CMK (cell line): ENCODE results near the gene CHCHD6.

Experiments used
- DNase-seq: peaks from one replicate; pipeline ENCODE4 v3.0.0-alpha.2; 2010; ENCODE audit warnings: low read depth

CHCHD6 gene

DNA sequence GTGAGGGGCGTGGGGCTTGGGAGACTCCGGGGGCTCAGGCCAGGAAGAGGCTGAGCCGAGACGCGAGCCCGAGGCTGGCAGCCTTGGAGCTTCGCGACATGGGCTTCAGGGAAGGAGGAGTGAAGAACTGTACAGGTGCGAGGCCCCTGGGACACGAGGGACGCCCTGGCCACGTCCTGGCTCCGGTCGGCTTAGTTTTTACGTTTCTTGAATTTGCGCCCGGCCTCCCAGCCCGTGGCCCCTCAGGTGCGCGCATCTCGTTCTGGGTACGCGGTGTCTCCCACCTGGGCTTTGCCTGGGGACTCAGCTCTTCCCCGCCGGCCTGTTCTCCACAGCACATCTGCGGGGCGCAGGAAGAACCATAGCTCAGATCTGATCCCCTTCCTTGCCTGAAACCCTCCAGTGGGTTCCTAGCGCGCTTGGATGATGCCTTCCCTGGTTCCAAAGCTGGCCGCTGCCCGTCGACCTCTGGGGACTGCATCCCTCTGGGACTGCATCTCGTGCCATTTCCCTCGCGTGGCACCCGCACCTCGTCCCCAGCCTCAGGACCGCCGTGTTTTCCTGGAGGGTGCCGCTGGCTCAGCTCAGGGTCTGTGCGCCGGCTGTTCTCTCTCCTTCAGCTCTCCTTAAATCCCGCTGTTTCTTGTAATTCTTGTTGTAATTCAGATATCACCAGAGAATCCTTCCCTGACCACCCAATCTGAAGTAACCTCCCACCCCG is 614 bp downstream of the CHCHD6 start:
- no peak for DNase-seq

DNA sequence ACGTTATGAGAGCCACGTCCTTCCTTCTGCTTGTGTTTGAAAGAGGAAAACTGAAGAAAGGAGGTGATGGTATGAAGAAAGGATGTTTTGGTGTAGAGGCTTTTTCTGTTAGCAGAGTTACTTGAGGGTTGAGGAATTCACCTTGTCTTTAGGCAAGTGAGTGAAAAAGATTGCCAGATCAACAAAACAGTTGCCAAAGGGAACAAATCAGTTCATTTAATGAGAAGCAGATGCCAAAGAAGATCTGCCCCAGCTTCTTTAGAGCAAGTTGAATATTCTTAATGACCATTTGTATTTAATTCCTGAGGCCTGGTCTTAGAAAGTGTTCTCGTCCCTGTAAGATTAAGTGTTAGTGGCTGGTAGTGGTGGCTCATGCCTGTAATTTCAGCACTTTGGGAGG is 2.6 kb downstream of the CHCHD6 start:
- no peak for DNase-seq

- peak; percentile 5 for DNase-seq
These were observed 7.2 kb downstream of the CHCHD6 start for GRCh38 chr3:126711121-126711760.

DNA sequence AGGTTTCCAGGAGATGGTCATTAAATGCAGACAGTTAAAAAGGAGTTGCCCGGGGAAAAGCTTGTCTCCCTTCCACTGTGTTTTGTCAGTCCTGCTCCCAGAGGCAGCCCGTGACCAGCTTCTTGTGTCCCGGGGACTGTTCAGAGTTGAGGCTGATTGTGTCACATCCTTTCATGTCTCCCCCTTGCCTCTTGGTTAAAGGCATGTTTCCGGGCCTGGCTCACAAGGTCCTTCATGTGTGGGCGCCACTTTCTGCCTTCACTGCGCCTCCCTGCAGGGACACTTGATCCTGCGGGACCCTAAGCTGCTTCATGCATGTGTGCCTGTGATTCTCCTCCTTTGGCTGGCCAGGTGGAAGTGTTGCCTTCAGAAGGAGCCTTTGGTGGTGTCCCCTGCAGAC is 9.2 kb downstream of the CHCHD6 start:
- DNase-seq = no peak

GRCh38 chr3:126714276-126714900 is 10.3 kb downstream of the CHCHD6 start:
- DNase-seq = no peak

- no peak for DNase-seq
These were observed 10.9 kb downstream of the CHCHD6 start for GRCh38 chr3:126714921-126715320.

- DNase-seq = no peak
These were observed 11.4 kb downstream of the CHCHD6 start for GRCh38 chr3:126715432-126715831.

DNA sequence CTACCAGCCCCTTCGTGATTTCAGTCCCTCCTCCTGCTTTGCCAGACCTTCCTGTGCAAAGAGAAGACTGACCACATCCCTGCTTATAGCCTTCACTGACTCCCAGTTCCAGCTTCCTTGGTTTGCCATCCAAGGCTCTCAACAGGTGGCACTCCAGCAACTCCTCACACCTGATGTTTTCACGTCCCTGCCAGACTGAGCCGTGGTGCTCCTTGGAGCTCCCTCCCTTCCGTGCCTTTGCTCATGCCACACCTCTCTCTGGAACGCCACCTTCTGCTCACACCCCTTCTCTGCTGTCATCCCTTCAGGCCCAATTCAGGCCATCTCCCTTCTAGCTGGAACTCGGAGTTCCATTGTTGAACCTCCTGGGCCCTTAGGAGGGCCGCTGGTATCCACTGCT is 12.0 kb downstream of the CHCHD6 start:
- DNase-seq = no peak

DNA sequence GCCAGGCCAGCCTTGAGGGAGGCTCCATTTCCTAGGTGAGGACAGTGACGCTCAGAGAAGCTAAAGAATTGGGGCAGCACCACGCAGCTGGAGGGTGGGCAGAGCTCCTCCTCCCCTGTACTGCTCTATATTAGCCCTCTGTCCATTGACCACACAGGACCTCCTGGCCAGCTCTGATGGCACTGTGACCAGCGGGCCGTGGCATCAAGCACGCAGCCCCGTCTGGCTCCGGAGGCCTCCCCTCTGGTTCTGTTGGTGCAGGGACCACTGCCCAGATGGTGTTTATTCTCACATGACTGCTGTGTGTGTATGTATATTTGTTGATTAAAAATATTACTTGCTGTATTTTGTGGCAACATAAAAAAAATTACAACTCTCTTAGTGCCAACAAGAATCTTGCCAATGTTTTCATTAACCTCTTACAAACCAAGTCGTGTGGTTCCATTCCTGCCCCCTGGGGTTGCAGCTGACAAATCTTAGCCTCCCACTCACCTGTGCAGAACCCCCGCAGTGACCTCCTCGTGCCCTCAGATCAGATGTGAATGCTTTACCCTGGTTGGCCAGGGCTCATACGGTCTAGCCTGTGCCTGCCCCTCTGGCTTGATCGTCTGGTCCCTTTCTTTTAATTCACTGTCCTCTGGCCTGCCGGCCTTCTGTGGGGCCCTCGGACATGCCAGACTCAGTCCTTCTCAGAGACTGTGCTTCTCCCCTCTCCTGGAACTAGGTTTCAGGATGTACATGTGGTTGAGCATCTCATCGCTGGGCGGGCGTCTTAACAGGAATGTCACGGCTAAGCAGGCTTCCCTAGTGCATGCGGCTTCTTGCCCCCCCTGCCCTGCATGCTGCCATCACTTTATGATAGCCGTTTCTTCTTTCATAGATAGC is 14.8 kb downstream of the CHCHD6 start:
- DNase-seq = no peak

GRCh38 chr3:126720596-126720995 is 16.6 kb downstream of the CHCHD6 start:
- DNase-seq = no peak

- DNase-seq = no peak
These were observed 17.2 kb downstream of the CHCHD6 start for GRCh38 chr3:126721246-126721645.

DNA sequence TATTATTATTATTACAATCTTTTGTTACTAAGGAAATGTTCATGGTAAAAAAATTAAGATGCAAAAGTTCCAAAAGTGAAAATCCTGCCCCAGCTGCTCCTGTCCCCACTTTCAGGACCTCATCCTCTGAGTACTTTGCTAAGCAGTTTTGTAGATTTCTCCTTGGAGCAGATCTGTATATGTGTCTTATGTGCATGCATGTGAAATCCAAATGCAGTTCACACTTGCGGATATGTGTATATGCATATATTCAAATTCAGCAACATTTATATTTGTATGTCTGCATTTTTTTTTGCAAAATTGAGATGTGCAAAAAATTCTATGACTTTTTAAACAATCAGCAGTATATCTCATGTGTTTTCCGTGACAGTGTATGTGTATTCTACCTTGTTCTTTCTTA is 19.2 kb downstream of the CHCHD6 start:
- DNase-seq = no peak

DNA sequence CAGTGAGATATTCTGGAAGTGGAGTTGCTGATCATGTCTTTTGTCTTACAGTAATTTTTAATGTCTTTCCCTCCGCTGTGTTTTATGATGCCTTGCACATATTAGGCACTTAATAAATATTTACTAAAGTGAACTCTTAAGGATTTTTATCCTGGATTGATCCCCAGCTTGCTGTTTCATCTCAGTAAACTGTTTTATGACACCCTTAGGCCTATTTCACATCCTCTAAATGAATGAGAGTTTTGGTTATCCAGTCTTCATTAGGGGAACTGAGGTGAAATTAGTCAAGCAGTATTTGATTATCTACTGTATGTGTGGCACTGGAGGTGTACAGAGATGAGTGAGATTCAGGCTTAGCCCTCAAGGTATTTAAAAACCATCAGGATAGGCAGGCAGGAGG is 19.8 kb downstream of the CHCHD6 start:
- no peak for DNase-seq

GRCh38 chr3:126728680-126729079 is 24.6 kb downstream of the CHCHD6 start:
- DNase-seq = no peak

DNA sequence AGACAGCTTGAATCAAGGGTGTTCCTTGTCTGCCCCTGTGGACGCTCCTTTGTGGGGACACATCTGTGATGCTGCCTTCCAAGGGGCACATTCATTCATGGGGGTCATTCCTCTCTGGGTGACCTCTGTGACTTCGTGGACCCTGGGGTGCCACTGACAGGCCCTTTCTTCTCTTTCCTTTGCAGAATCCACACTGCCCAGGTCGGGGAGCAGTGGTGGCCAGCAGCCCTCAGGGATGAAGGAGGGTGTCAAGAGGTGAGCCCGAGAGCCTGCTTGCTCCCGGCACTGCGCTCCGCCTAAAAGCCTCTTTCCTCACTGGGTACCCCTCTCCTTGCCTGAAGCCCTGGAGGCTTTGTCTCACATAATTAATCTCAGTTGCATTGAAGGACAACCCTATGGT is 26.3 kb downstream of the CHCHD6 start:
- no peak for DNase-seq

GRCh38 chr3:126731044-126731443 is 27.0 kb downstream of the CHCHD6 start:
- DNase-seq = peak; percentile 75

- no peak for DNase-seq
These were observed 28.4 kb downstream of the CHCHD6 start for GRCh38 chr3:126732281-126733060.

- no peak for DNase-seq
These were observed 29.0 kb downstream of the CHCHD6 start for GRCh38 chr3:126733061-126733430.

- DNase-seq = no peak
These were observed 30.2 kb downstream of the CHCHD6 start for GRCh38 chr3:126734106-126734723.

DNA sequence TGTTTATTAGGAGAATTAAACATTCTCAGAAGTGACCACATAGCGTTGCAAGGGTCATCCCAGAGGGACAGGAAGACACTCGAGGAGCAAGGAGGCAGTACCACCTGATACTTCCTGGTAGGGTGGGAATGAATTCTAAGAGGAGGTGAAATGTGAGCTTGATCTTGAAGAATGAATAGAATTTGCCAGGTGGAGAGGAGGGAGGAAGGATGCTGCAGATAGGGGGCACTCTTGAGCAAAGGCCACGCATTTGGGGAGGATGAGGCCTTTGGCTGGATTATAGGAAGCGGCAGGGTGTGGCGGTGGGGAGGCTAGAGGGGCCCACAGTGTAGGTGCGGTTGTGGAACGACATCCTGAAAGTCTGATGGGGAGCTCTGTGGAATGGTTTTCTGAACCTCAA is 33.5 kb downstream of the CHCHD6 start:
- DNase-seq = no peak

DNA sequence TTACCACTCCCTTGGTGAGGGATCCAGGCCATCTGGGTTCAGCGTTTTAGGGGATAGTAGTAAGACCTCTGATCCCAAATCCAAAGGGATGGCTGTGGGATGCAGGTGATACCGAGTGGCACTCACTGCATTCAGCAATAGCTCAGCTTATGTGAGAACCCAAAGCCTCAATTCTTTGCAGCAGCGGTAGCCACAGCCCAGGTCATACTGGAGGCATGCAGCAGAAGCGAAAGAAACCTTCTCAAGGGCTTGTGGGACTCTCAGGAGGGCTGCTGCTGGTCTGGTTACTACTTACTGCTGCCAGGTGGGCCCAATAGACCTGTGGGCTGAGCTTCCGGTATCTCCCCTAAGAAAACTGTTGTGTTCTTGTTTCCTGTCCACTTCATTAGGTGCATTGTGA is 38.0 kb downstream of the CHCHD6 start:
- no peak for DNase-seq
